PC-3 (cell line): ENCODE data around the gene UBE2E2. TPM values are rescaled to one million over a fixed set of nuclear protein-coding genes. Genes with fewer than 3 reads are reported as not detected.

Experiments used
- ATAC-seq: fragments of 200-7000 bp; cut with Tn5 transposase; 2 replicates; pipeline ENCODE4 v1.9.1; 2020; ENCODE audit warnings: mild to moderate bottlenecking, moderate library complexity
- BruUV-seq: library from RNA; stranded (reverse); fragments of 400-500 nt; replicated peaks from 2 replicates; lab custom pipeline; 2021; lab: Mats Ljungman, UMichigan
- CTCF ChIA-PET: fragments of 300-600 bp; sonication (Branson Sonifier 250); formaldehyde crosslinking; loops from one replicate; lab custom pipeline; 2022; ENCODE audit warnings: antibody characterized with exemption; lab: Charles Lee
- POLR2A ChIA-PET: fragments of 300-600 bp; sonication (Branson Sonifier 250); formaldehyde crosslinking; loops from one replicate; lab custom pipeline; 2022; ENCODE audit warnings: antibody characterized with exemption; ENCODE audit not compliant: unreplicated experiment; lab: Charles Lee
- DNase-seq: peaks from one replicate; pipeline ENCODE4 v3.0.0-alpha.2; 2015
- H2AFZ ChIP-seq: fragments of 300-600 bp; sonication (generic); 2 replicates; pipeline ENCODE4 v1.6.0; 2016; ENCODE audit warnings: antibody characterized with exemption, low read length
- H3F3A ChIP-seq: fragments of 300-600 bp; sonication (generic); one replicate; pipeline ENCODE4 v1.6.0; 2017; ENCODE audit warnings: antibody characterized with exemption, low read length, control low read depth, mild to moderate bottlenecking; ENCODE audit not compliant: unreplicated experiment
- H3K27ac ChIP-seq: fragments of 300-600 bp; sonication (generic); 2 replicates; pipeline ENCODE4 v1.5.1; 2016; ENCODE audit warnings: mild to moderate bottlenecking, low read length
- H3K27me3 ChIP-seq: fragments of 300-600 bp; sonication (generic); 2 replicates; pipeline ENCODE4 v1.6.1; 2016; ENCODE audit warnings: low read length, mixed read lengths
- H3K36me3 ChIP-seq: fragments of 300-600 bp; sonication (generic); 2 replicates; pipeline ENCODE4 v1.6.1; 2016; ENCODE audit warnings: low read depth, mixed run types, low read length, mixed read lengths
- H3K4me1 ChIP-seq: fragments of 300-600 bp; sonication (generic); 2 replicates; pipeline ENCODE4 v1.5.1; 2016; ENCODE audit warnings: low read length; ENCODE audit not compliant: insufficient read depth
- H3K4me2 ChIP-seq: fragments of 300-600 bp; sonication (generic); 2 replicates; pipeline ENCODE4 v1.6.0; 2016; ENCODE audit warnings: low read length
- H3K4me3 ChIP-seq: fragments of 300-600 bp; sonication (generic); 2 replicates; pipeline ENCODE4 v1.5.1; 2016; ENCODE audit warnings: mild to moderate bottlenecking, low read length, mixed read lengths
- H3K79me2 ChIP-seq: fragments of 300-600 bp; sonication (generic); 2 replicates; pipeline ENCODE4 v1.6.1; 2017; ENCODE audit warnings: low read length, mixed read lengths
- H3K9ac ChIP-seq: fragments of 300-600 bp; sonication (generic); 2 replicates; pipeline ENCODE4 v1.6.0; 2016; ENCODE audit warnings: mild to moderate bottlenecking, low read length
- H3K9me2 ChIP-seq: fragments of 300-600 bp; sonication (generic); replicated peaks from 2 replicates; pipeline ENCODE4 v1.6.1; 2016; ENCODE audit warnings: mixed run types, low read length, mixed read lengths
- H3K9me3 ChIP-seq: fragments of 300-600 bp; sonication (generic); 2 replicates; pipeline ENCODE4 v1.6.1; 2016; ENCODE audit warnings: low read length, mixed read lengths
- H4K20me1 ChIP-seq: fragments of 300-600 bp; sonication (generic); 2 replicates; pipeline ENCODE4 v1.6.1; 2016; ENCODE audit warnings: low read length, mixed read lengths
- EZH2 ChIP-seq: fragments of 300-600 bp; sonication (generic); IDR thresholded peaks from one replicate; pipeline ENCODE4 v1.6.1; 2017; ENCODE audit warnings: antibody characterized with exemption, mild to moderate bottlenecking, low read length; ENCODE audit not compliant: unreplicated experiment
- EZH2phosphoT487 ChIP-seq: fragments of 300-600 bp; sonication (generic); IDR thresholded peaks from 2 replicates; pipeline ENCODE4 v1.6.1; 2018; ENCODE audit warnings: mild to moderate bottlenecking, antibody characterized with exemption, low read length, borderline replicate concordance
- intact Hi-C: fragments of 100-400 bp; cut with micrococcal nuclease; formaldehyde crosslinking; loops from 2 replicates; pipeline ENCODE4 v1.9.0; 2023
- total RNA-seq: library from RNA; depleted of rRNA; stranded (reverse); fragments of >200 nt; gene quantifications from 2 replicates; pipeline ENCODE4 v1.2.3, GENCODE V29; 2014
- TF ChIP-seq, protein P1 (sequence below): fragments of 300-600 bp; sonication (generic); conservative IDR thresholded peaks from 2 replicates; pipeline ENCODE4 v1.5.1; 2017; ENCODE audit warnings: antibody characterized with exemption, low read depth, mild to moderate bottlenecking, low read length

The UBE2E2 gene
- total RNA-seq, 1 experiment from 2014 or later: 25.6 TPM

DNA sequence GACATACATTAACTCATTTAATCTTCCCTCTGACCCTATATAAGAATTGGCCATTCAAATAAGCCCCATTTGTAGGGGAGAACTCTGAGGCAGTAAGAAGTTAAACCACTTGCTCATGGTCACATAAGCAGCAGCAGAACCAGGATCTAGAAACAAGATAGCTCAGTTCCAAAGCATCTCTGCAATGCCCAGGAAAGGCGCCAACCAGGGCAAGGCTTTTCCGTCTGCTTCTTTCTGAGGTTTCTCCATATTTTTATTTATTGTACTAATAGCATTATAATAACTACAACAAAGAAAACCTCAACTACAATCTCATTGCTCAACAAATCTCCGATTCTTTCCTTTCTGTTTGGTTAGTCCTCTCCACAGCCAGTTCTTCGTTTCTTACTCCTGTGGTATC is 4.3 kb upstream of the UBE2E2 start:
- Histone ChIP-seq H3K79me2 (peaks cover 5% of the 10 kb centered on the region; the same call in 1 of the 2 replicates), H3K4me3 (no peak overlapping the region), H4K20me1 (no peaks in the 10 kb centered on the region), H3K27me3 (no peaks in the 10 kb centered on the region), H3K36me3 (no peaks in the 10 kb centered on the region), H3K4me1 (peaks cover 3% of the 10 kb centered on the region; the same call in 1 of the 2 replicates), H3F3A (no peaks in the 10 kb centered on the region), H3K4me2 (no peak overlapping the region), H3K9ac (no peak overlapping the region), H2AFZ (no peak overlapping the region), H3K9me2 (no peaks in the 10 kb centered on the region), H3K27ac (no peak overlapping the region), H3K9me3 (no peaks in the 10 kb centered on the region)
- TF ChIP-seq EZH2phosphoT487: no peak
- TF ChIP-seq EZH2: no peak
- TF ChIP-seq, protein P1, sequence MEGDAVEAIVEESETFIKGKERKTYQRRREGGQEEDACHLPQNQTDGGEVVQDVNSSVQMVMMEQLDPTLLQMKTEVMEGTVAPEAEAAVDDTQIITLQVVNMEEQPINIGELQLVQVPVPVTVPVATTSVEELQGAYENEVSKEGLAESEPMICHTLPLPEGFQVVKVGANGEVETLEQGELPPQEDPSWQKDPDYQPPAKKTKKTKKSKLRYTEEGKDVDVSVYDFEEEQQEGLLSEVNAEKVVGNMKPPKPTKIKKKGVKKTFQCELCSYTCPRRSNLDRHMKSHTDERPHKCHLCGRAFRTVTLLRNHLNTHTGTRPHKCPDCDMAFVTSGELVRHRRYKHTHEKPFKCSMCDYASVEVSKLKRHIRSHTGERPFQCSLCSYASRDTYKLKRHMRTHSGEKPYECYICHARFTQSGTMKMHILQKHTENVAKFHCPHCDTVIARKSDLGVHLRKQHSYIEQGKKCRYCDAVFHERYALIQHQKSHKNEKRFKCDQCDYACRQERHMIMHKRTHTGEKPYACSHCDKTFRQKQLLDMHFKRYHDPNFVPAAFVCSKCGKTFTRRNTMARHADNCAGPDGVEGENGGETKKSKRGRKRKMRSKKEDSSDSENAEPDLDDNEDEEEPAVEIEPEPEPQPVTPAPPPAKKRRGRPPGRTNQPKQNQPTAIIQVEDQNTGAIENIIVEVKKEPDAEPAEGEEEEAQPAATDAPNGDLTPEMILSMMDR: no peak
- no peak for DNase-seq
- CTCF ChIA-PET: no interaction called here
- no peak for ATAC-seq
- intact Hi-C loops: no loop called here
- POLR2A ChIA-PET: no interaction called here
- BruUV-seq: no TSS peak

DNA sequence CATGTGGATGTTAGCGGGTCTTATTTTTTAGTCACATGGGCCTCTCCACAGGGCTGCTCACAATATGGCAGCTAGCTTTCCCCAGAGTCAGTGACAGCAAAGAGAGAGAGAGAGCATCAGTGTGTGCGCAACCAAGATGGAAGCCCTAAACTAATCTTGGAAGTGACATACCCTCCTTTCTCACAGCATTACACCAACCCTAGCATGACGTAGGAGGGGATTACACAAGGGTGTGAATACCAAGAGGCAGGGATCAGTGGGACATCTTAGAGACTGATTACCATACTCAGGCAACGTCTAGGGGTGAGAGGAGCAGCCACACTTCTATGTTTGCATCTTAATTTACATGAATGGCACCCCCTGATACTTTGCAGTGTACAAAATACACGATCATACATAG is 3.5 kb upstream of the UBE2E2 start:
- Histone ChIP-seq H4K20me1 (peaks cover 6% of the 10 kb centered on the region), H3K9me2 (no peaks in the 10 kb centered on the region), H3F3A (no peaks in the 10 kb centered on the region), H3K4me2 (no peak overlapping the region), H3K4me1 (peaks cover 6% of the 10 kb centered on the region), H3K36me3 (no peaks in the 10 kb centered on the region), H3K4me3 (no peak overlapping the region), H3K27me3 (no peaks in the 10 kb centered on the region), H3K9me3 (no peaks in the 10 kb centered on the region), H3K79me2 (peaks cover 13% of the 10 kb centered on the region), H2AFZ (no peak overlapping the region), H3K27ac (no peak overlapping the region), H3K9ac (no peak overlapping the region)
- ChIA-PET POLR2A (no interaction called here), CTCF (no interaction called here)
- TF ChIP-seq EZH2 (no peak), EZH2phosphoT487 (no peak)
- TF ChIP-seq, protein P1: no peak
- BruUV-seq: no TSS peak
- ATAC-seq (no peak), DNase-seq (no peak)
- intact Hi-C loops: loop anchor here (5.0 kb wide), 4 partner anchors 102 to 608 kb away; partner anchors contain the start of gene UBE2E1

DNA sequence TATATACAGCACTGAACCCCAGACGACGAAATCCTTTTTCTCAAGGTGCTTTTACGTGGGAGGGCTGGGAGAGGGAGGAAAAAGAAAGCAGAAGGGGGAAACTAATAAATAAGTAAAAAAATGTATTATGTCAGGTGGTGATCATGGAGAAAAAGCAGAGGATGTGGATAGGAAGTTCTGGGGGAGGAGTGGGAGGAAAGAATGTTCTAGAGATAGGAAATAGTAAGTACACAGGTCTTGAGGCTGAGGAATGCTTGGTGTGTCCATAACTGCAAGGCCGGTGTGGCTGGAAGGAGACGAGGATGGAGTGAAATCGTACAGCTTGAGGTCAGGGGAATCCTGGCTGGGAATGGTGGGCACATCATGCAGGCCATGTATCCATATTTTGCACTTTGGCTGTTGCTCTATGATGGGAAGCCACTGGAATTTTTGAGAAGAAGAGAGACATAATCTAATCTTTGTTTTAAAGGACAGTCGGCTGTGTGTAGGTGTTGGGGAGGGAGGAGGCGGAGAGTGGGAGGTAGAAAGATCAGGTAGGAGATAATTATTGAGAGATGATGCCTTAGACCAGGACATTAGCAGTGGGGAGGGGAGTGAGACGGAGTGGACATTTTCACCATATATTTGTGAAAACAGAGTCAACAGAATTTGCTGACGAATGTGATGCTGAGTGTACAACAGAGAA is 1.8 kb upstream of the UBE2E2 start:
- peaks cover 29% of the 10 kb centered on the region for H3K79me2 ChIP-seq
- H3F3A ChIP-seq: no peaks in the 10 kb centered on the region
- POLR2A ChIA-PET: no interaction called here
- H3K4me3 ChIP-seq: no peak overlapping the region
- no peaks in the 10 kb centered on the region for H3K9me3 ChIP-seq
- H4K20me1 ChIP-seq: peaks cover 19% of the 10 kb centered on the region
- no peaks in the 10 kb centered on the region for H3K36me3 ChIP-seq
- no peak overlapping the region for H3K27ac ChIP-seq
- no peak overlapping the region for H3K9ac ChIP-seq
- ATAC-seq (no peak), DNase-seq (no peak)
- intact Hi-C loops: loop anchor here (5.0 kb wide), 4 partner anchors 104 to 606 kb away; partner anchors contain the start of gene UBE2E1
- TF ChIP-seq EZH2 (no peak), EZH2phosphoT487 (no peak)
- TF ChIP-seq, protein P1: no peak
- H3K4me1 ChIP-seq: peaks cover 12% of the 10 kb centered on the region
- BruUV-seq: no TSS peak
- no peaks in the 10 kb centered on the region for H3K27me3 ChIP-seq
- CTCF ChIA-PET: no interaction called here
- H3K9me2 ChIP-seq: no peaks in the 10 kb centered on the region
- H3K4me2 ChIP-seq: no peak overlapping the region
- no peak overlapping the region for H2AFZ ChIP-seq
